Adipocyte (in vitro differentiated cells): ENCODE measurements around the gene GPS1.

Experiments
- DNase-seq: peaks from one replicate; pipeline ENCODE4 v3.0.0-alpha.2; 2015; ENCODE audit warnings: low read depth
- H3K27me3 ChIP-seq: replicated peaks from 2 replicates; pipeline ENCODE4 v1.7.0; 2013; ENCODE audit warnings: mild to moderate bottlenecking, low read length, moderate library complexity; ENCODE audit not compliant: control insufficient read depth, insufficient read depth
- H3K36me3 ChIP-seq: 2 replicates; pipeline ENCODE4 v1.7.0; 2013; ENCODE audit warnings: low read length, mild to moderate bottlenecking, moderate library complexity; ENCODE audit not compliant: control insufficient read depth, insufficient read depth, severe bottlenecking
- H3K4me1 ChIP-seq: 2 replicates; pipeline ENCODE4 v1.7.0; 2013; ENCODE audit warnings: mild to moderate bottlenecking, low read length, moderate library complexity; ENCODE audit not compliant: control insufficient read depth, insufficient read depth
- H3K4me3 ChIP-seq: 2 replicates; pipeline ENCODE4 v1.7.0; 2013; ENCODE audit warnings: mild to moderate bottlenecking, low read length, moderate library complexity
- H3K9ac ChIP-seq: 2 replicates; pipeline ENCODE4 v1.7.0; 2013; ENCODE audit warnings: mild to moderate bottlenecking, low read length, moderate library complexity
- H3K9me3 ChIP-seq: 2 replicates; pipeline ENCODE4 v1.7.0; 2013; ENCODE audit warnings: mild to moderate bottlenecking, low read length, moderate library complexity; ENCODE audit not compliant: control insufficient read depth

The GPS1 gene

GRCh38 chr17:82039695-82040299 lies 11.9 kb upstream of the GPS1 start:
- H3K4me3 ChIP-seq = no peak overlapping the region

GRCh38 chr17:82041144-82041814 lies 10.4 kb upstream of the GPS1 start:
- DNase-seq = no peak
- Histone ChIP-seq H3K9ac (no peak overlapping the region), H3K4me3 (no peak overlapping the region), H3K36me3 (no peaks in the 10 kb centered on the region), H3K4me1 (peaks cover 3% of the 10 kb centered on the region), H3K9me3 (no peaks in the 10 kb centered on the region), H3K27me3 (no peaks in the 10 kb centered on the region)

More at GRCh38 chr17:82039695-82040299, 11.9 kb upstream of the GPS1 start:
- no peaks in the 10 kb centered on the region for H3K9me3 ChIP-seq
- no peaks in the 10 kb centered on the region for H3K36me3 ChIP-seq
- H3K9ac ChIP-seq = no peak overlapping the region
- no peak for DNase-seq
- no peaks in the 10 kb centered on the region for H3K27me3 ChIP-seq
- H3K4me1 ChIP-seq = peaks cover 8% of the 10 kb centered on the region

GRCh38 chr17:82042649-82043048 lies 9.0 kb upstream of the GPS1 start:
- Histone ChIP-seq H3K36me3 (peaks cover 12% of the 10 kb centered on the region), H3K4me1 (no peaks in the 10 kb centered on the region), H3K9me3 (no peaks in the 10 kb centered on the region), H3K4me3 (no peak overlapping the region), H3K9ac (no peak overlapping the region), H3K27me3 (no peaks in the 10 kb centered on the region)
- DNase-seq = no peak

GRCh38 chr17:82043507-82043906 lies 8.2 kb upstream of the GPS1 start:
- H3K4me3 ChIP-seq = no peak overlapping the region
- H3K9ac ChIP-seq = no peak overlapping the region
- no peaks in the 10 kb centered on the region for H3K4me1 ChIP-seq
- H3K27me3 ChIP-seq = no peaks in the 10 kb centered on the region
- H3K36me3 ChIP-seq = peaks cover 15% of the 10 kb centered on the region
- no peak for DNase-seq
- no peaks in the 10 kb centered on the region for H3K9me3 ChIP-seq

- no peaks in the 10 kb centered on the region for H3K27me3 ChIP-seq
- H3K36me3 ChIP-seq = peaks cover 20% of the 10 kb centered on the region
- H3K9ac ChIP-seq = no peak overlapping the region
- peaks cover 9% of the 10 kb centered on the region for H3K4me1 ChIP-seq
- no peak overlapping the region for H3K4me3 ChIP-seq
- H3K9me3 ChIP-seq = no peaks in the 10 kb centered on the region
- no peak for DNase-seq
These were observed 5.7 kb upstream of the GPS1 start for GRCh38 chr17:82045936-82046484.

- no peak overlapping the region for H3K9ac ChIP-seq
- H3K4me1 ChIP-seq = peaks cover 9% of the 10 kb centered on the region
- no peak overlapping the region for H3K4me3 ChIP-seq
- no peak for DNase-seq
- no peaks in the 10 kb centered on the region for H3K27me3 ChIP-seq
- peaks cover 20% of the 10 kb centered on the region for H3K36me3 ChIP-seq
- no peaks in the 10 kb centered on the region for H3K9me3 ChIP-seq
These were observed 4.8 kb upstream of the GPS1 start for GRCh38 chr17:82046903-82047302.

- no peak for DNase-seq
- H3K27me3 ChIP-seq = no peaks in the 10 kb centered on the region
- H3K36me3 ChIP-seq = peaks cover 20% of the 10 kb centered on the region
These were observed 4.3 kb upstream of the GPS1 start for GRCh38 chr17:82047379-82047778.

GRCh38 chr17:82047914-82048570 lies 3.7 kb upstream of the GPS1 start:
- Histone ChIP-seq H3K4me3 (no peak overlapping the region), H3K9ac (no peak overlapping the region), H3K4me1 (peaks cover 13% of the 10 kb centered on the region), H3K36me3 (peaks cover 20% of the 10 kb centered on the region), H3K27me3 (no peaks in the 10 kb centered on the region), H3K9me3 (no peaks in the 10 kb centered on the region)
- no peak for DNase-seq

More at GRCh38 chr17:82047379-82047778, 4.3 kb upstream of the GPS1 start:
- Histone ChIP-seq H3K9ac (no peak overlapping the region), H3K9me3 (no peaks in the 10 kb centered on the region), H3K4me1 (peaks cover 9% of the 10 kb centered on the region), H3K4me3 (no peak overlapping the region)

GRCh38 chr17:82048571-82048971 lies 3.1 kb upstream of the GPS1 start:
- H3K27me3 ChIP-seq = no peaks in the 10 kb centered on the region

GRCh38 chr17:82049106-82049505 lies 2.6 kb upstream of the GPS1 start:
- no peaks in the 10 kb centered on the region for H3K9me3 ChIP-seq
- H3K36me3 ChIP-seq = peaks cover 23% of the 10 kb centered on the region
- H3K9ac ChIP-seq = no peak overlapping the region
- no peaks in the 10 kb centered on the region for H3K27me3 ChIP-seq
- DNase-seq = no peak
- peaks cover 18% of the 10 kb centered on the region for H3K4me1 ChIP-seq
- H3K4me3 ChIP-seq = no peak overlapping the region

More at GRCh38 chr17:82048571-82048971, 3.1 kb upstream of the GPS1 start:
- H3K9me3 ChIP-seq = no peaks in the 10 kb centered on the region
- no peak overlapping the region for H3K9ac ChIP-seq
- H3K4me1 ChIP-seq = peaks cover 18% of the 10 kb centered on the region
- peaks cover 20% of the 10 kb centered on the region for H3K36me3 ChIP-seq
- no peak for DNase-seq
- H3K4me3 ChIP-seq = no peak overlapping the region

- peaks cover 28% of the 10 kb centered on the region for H3K36me3 ChIP-seq
- H3K27me3 ChIP-seq = no peaks in the 10 kb centered on the region
- H3K9me3 ChIP-seq = no peaks in the 10 kb centered on the region
- H3K4me3 ChIP-seq = no peak overlapping the region
- H3K4me1 ChIP-seq = peaks cover 18% of the 10 kb centered on the region
- H3K9ac ChIP-seq = no peak overlapping the region
- DNase-seq = no peak
These were observed 2.2 kb upstream of the GPS1 start for GRCh38 chr17:82049521-82049971.
